ENCODE data around the gene ULK1. TPM values are rescaled to one million over a fixed set of nuclear protein-coding genes. Genes with fewer than 3 reads are reported as not detected.

ULK1 gene
- 21.3 and 24.1 TPM in 2 replicates for total RNA-seq

GRCh38 chr12:131894313-131894860 lies at the start of gene ULK1:
ULK1 (plus strand) TSS chr12:131894622; CDS start chr12:131895002, 380 bp downstream.
- intact Hi-C loops (cut with micrococcal nuclease) = loop anchor here (1.0 to 10.0 kb wide), 3 partner anchors 35 to 250 kb away; partner anchors contain the start of genes DDX51, EP400, NOC4L and PUS1

GRCh38 chr12:131844656-131845055 lies 49.8 kb upstream of the ULK1 start:
- intact Hi-C loops (cut with micrococcal nuclease) = no loop called here

- intact Hi-C loops (cut with micrococcal nuclease) = no loop called here
Measured at GRCh38 chr12:131845121-131845520, 49.3 kb upstream of the ULK1 start.

- intact Hi-C loops (cut with micrococcal nuclease) = no loop called here
Measured at GRCh38 chr12:131847456-131847855, 47.0 kb upstream of the ULK1 start.

GRCh38 chr12:131848753-131849152 lies 45.7 kb upstream of the ULK1 start:
- intact Hi-C loops (cut with micrococcal nuclease) = no loop called here

- intact Hi-C loops (cut with micrococcal nuclease) = no loop called here
Measured at GRCh38 chr12:131849700-131850553, 44.5 kb upstream of the ULK1 start.

- intact Hi-C loops (cut with micrococcal nuclease) = no loop called here
Measured at GRCh38 chr12:131850856-131851559, 43.4 kb upstream of the ULK1 start.

GRCh38 chr12:131851741-131852550 lies 42.5 kb upstream of the ULK1 start:
- intact Hi-C loops (cut with micrococcal nuclease) = no loop called here

GRCh38 chr12:131852551-131853299 lies 41.7 kb upstream of the ULK1 start:
- intact Hi-C loops (cut with micrococcal nuclease) = no loop called here

- intact Hi-C loops (cut with micrococcal nuclease) = no loop called here
Measured at GRCh38 chr12:131853832-131854797, 40.3 kb upstream of the ULK1 start.

GRCh38 chr12:131854861-131855476 lies 39.5 kb upstream of the ULK1 start:
- intact Hi-C loops (cut with micrococcal nuclease) = no loop called here

GRCh38 chr12:131855521-131856142 lies 38.8 kb upstream of the ULK1 start:
- intact Hi-C loops (cut with micrococcal nuclease) = no loop called here

GRCh38 chr12:131856366-131857097 lies 37.9 kb upstream of the ULK1 start:
- intact Hi-C loops (cut with micrococcal nuclease) = no loop called here

GRCh38 chr12:131857908-131858850 lies 36.2 kb upstream of the ULK1 start:
- intact Hi-C loops (cut with micrococcal nuclease) = no loop called here

- intact Hi-C loops (cut with micrococcal nuclease) = no loop called here
Measured at GRCh38 chr12:131860472-131861260, 33.8 kb upstream of the ULK1 start.
